HepG2 (cell line): ENCODE results near the gene COQ6. TPM values are rescaled to one million over a fixed set of nuclear protein-coding genes. Genes with fewer than 3 reads are reported as not detected.

ENCODE experiments used
- ARNT ChIP-seq: fragments of 450-650 bp; IDR thresholded peaks from 2 replicates; pipeline ENCODE4 v1.6.1; 2017
- ATF2 ChIP-seq: sonication (generic); formaldehyde crosslinking; IDR thresholded peaks from 2 replicates; pipeline ENCODE4 v1.4.0; 2020; ENCODE audit warnings: missing genetic modification reagents
- DNMT1 ChIP-seq: sonication (generic); formaldehyde crosslinking; IDR thresholded peaks from 2 replicates; pipeline ENCODE4 v1.5.1; 2020; ENCODE audit warnings: mild to moderate bottlenecking, missing genetic modification reagents
- LBX2 ChIP-seq: sonication (generic); formaldehyde crosslinking; IDR thresholded peaks from 2 replicates; pipeline ENCODE4 v1.5.0; 2020; ENCODE audit warnings: missing genetic modification reagents, mild to moderate bottlenecking, borderline replicate concordance
- PRMT3 ChIP-seq: sonication (generic); formaldehyde crosslinking; IDR thresholded peaks from 2 replicates; pipeline ENCODE4 v1.8.1; 2022; ENCODE audit warnings: low read depth, mild to moderate bottlenecking, moderate library complexity, missing genetic modification reagents, borderline replicate concordance
- RBFOX2 ChIP-seq: fragments of 200-400 bp; formaldehyde crosslinking; IDR thresholded peaks from 2 replicates; pipeline ENCODE4 v1.6.1; 2017; ENCODE audit warnings: low read depth, mild to moderate bottlenecking, low read length
- SOX13 ChIP-seq, 3 experiments: fragments of 450-650 bp in 1 of 3; sonication (generic) in 1 of 3; formaldehyde crosslinking in 1 of 3; IDR thresholded peaks in 2 of 3; conservative IDR thresholded peaks in 1 of 3; 2 replicates each; pipeline versions ENCODE4 v1.5.0 to v1.6.1; 2016 to 2020; ENCODE audit warnings: antibody characterized with exemption in 1 of 3, mild to moderate bottlenecking in 1 of 3, missing compliant biosample characterization in 1 of 3, missing genetic modification reagents in 1 of 3, moderate library complexity in 1 of 3
- SP2 ChIP-seq: sonication (generic); formaldehyde crosslinking; IDR thresholded peaks from 2 replicates; pipeline ENCODE4 v1.5.1; 2020; ENCODE audit warnings: mild to moderate bottlenecking, missing genetic modification reagents
- THAP9 ChIP-seq: sonication (generic); formaldehyde crosslinking; IDR thresholded peaks from 2 replicates; pipeline ENCODE4; 2020; ENCODE audit warnings: missing genetic modification reagents, mild to moderate bottlenecking, borderline replicate concordance
- ZNF296 ChIP-seq: sonication (generic); formaldehyde crosslinking; conservative IDR thresholded peaks from 2 replicates; pipeline ENCODE4 v1.5.0; 2020; ENCODE audit warnings: mild to moderate bottlenecking, missing genetic modification reagents
- ZNF350 ChIP-seq: sonication (generic); formaldehyde crosslinking; IDR thresholded peaks from 2 replicates; pipeline ENCODE4 v1.4.0; 2020; ENCODE audit warnings: mild to moderate bottlenecking, low read depth, missing genetic modification reagents, borderline replicate concordance
- ZNF547 ChIP-seq: sonication (generic); formaldehyde crosslinking; IDR thresholded peaks from 2 replicates; pipeline ENCODE4 v1.5.1; 2020; ENCODE audit warnings: mild to moderate bottlenecking, missing genetic modification reagents
- ZNF563 ChIP-seq: sonication (generic); formaldehyde crosslinking; IDR thresholded peaks from 2 replicates; pipeline ENCODE4 v1.8.0; 2022; ENCODE audit warnings: mild to moderate bottlenecking, moderate library complexity, missing genetic modification reagents
- ZNF580 ChIP-seq: IDR thresholded peaks from 2 replicates; pipeline ENCODE4 v1.6.1; 2016; ENCODE audit warnings: low read depth, borderline replicate concordance
- ZNF598 ChIP-seq: sonication (generic); formaldehyde crosslinking; IDR thresholded peaks from 2 replicates; pipeline ENCODE4 v1.5.1; 2020; ENCODE audit warnings: mild to moderate bottlenecking, missing genetic modification reagents, borderline replicate concordance
- ZNF660 ChIP-seq: sonication (generic); formaldehyde crosslinking; IDR thresholded peaks from 2 replicates; pipeline ENCODE4 v1.5.1; 2020; ENCODE audit warnings: mild to moderate bottlenecking, low read depth, missing genetic modification reagents, borderline replicate concordance
- ZNF687 ChIP-seq: sonication (generic); formaldehyde crosslinking; IDR thresholded peaks from 2 replicates; pipeline ENCODE4 v1.5.1; 2020; ENCODE audit warnings: mild to moderate bottlenecking, missing genetic modification reagents, moderate library complexity
- polyA plus RNA-seq, 8 experiments: library from polyadenylated mRNA; depleted of rRNA in 3 of 8; stranded (reverse) in 7 of 8; unstranded in 1 of 8; fragments of >200 nt; fragmentation: Illumina TruSeq in 4 of 8; extraction: Trizol in 4 of 8; gene quantifications; 2 replicates each; pipeline versions ENCODE4 v1.2.1 to v1.2.3, GENCODE V29; 2011 to 2016; ENCODE audit warnings: low read depth in 4 of 8, missing spikeins in 1 of 8, mixed read lengths in 1 of 8; ENCODE audit not compliant: insufficient read depth in 1 of 8
- total RNA-seq, 5 experiments: library from RNA; depleted of rRNA; stranded (reverse); fragments of >200 nt; fragmentation: Illumina TruSeq; extraction: Trizol; gene quantifications; 2 replicates each; pipeline ENCODE4 v1.2.3, GENCODE V29; 2016; ENCODE audit warnings: low read depth in 1 of 5

COQ6 gene
- total and polyA plus RNA-seq, 2 of the 13 experiments (the other 11 are each of a cell fraction or from before 2014, with no cell fraction given): 18.9 to 34.7 TPM

GRCh38 chr14:73949752-73950734 lies at the start of gene COQ6, which contains the start of gene FAM161B (continued):
- TF ChIP-seq ZNF563: no peak; the same call in none of the 2 replicates
- peak; percentile 70; the same call in 1 of the 2 replicates for TF ChIP-seq LBX2 (CRISPR knock-in tag)
- TF ChIP-seq ZNF547 (CRISPR knock-in tag): peak; percentile 87
- TF ChIP-seq ZNF580 (CRISPR knock-in tag): peak; percentile 76; the same call in 1 of the 2 replicates
- peak; percentile 90 for TF ChIP-seq SP2 (CRISPR knock-in tag)
- peak; percentile 89; the same call in 1 of the 2 replicates for TF ChIP-seq ZNF350 (CRISPR knock-in tag)
- no peak for TF ChIP-seq PRMT3
- TF ChIP-seq THAP9 (CRISPR knock-in tag): peak; percentile 94; the same call in 1 of the 2 replicates
- no peak for TF ChIP-seq SOX13 (IDR thresholded peaks at IDR 0.05)
- peak in 1 of 2 experiments; percentile 41; a peak in 1 of 4 replicates for TF ChIP-seq SOX13 (CRISPR knock-in tag; conservative IDR thresholded peaks at IDR 0.05 in 1 of 2, IDR thresholded peaks at IDR 0.05 in 1 of 2)
- TF ChIP-seq ZNF660: no peak
- peak; percentile 97 for TF ChIP-seq RBFOX2
- peak; percentile 54; the same call in 1 of the 2 replicates for TF ChIP-seq ATF2 (CRISPR knock-in tag)
- TF ChIP-seq ZNF296 (CRISPR knock-in tag): peak; percentile 72; the same call in 1 of the 2 replicates
- peak; percentile 99 for TF ChIP-seq ZNF687 (CRISPR knock-in tag)
- TF ChIP-seq DNMT1: 0 out of 2 replicates have a peak, but pooled peaks have one; percentile 40
- TF ChIP-seq ZNF598 (CRISPR knock-in tag): peak; percentile 73; the same call in 1 of the 2 replicates
- TF ChIP-seq ARNT: no peak
